HCT116 (cell line): ENCODE results near the gene FRMD4A. TPM values are rescaled to one million over a fixed set of nuclear protein-coding genes. Genes with fewer than 3 reads are reported as not detected.

Experiments used
- ATAC-seq: fragments of 200-7000 bp; cut with Tn5 transposase; 2 replicates; pipeline ENCODE4 v1.9.1; 2020; ENCODE audit warnings: mild to moderate bottlenecking, moderate library complexity
- BruUV-seq: library from RNA; stranded (reverse); fragments of 400-500 nt; replicated peaks from 2 replicates; lab custom pipeline; 2021; lab: Mats Ljungman, UMichigan
- CTCF ChIA-PET: fragments of 300-600 bp; sonication (Branson Sonifier 250); formaldehyde crosslinking; loops from one replicate; lab custom pipeline; 2021; ENCODE audit warnings: antibody characterized with exemption; lab: Charles Lee
- POLR2A ChIA-PET: fragments of 300-600, 350-600 bp; sonication (Branson Sonifier 250); formaldehyde crosslinking; loops from one replicate; lab custom pipeline; 2021; ENCODE audit warnings: antibody characterized with exemption; lab: Charles Lee
- RAD21 ChIA-PET, 2 experiments: fragments of 300-600 bp; sonication (Branson Sonifier 250); formaldehyde crosslinking; loops; one replicate each; lab custom pipeline; 2023; ENCODE audit warnings: low total read pairs in 2 of 2; ENCODE audit not compliant: uncharacterized antibody in 2 of 2, unreplicated experiment in 2 of 2, low non-redundant PET in 1 of 2; lab: Charles Lee
- DNase-seq: peaks from one replicate; pipeline ENCODE4 v3.0.0-alpha.2; 2010; ENCODE audit warnings: low read depth, low spot score
- H2AFZ ChIP-seq: fragments of 200-600 bp; shearing (Covaris generic), sonication (generic); 2 replicates; pipeline ENCODE4 v1.6.1; 2017; ENCODE audit warnings: low read depth, mixed run types, mixed read lengths, antibody characterized with exemption, low read length; ENCODE audit not compliant: poor library complexity, severe bottlenecking
- H3K27ac ChIP-seq: 2 replicates; pipeline ENCODE4 v1.5.1; 2012; ENCODE audit warnings: low read depth, low read length
- H3K27me3 ChIP-seq: fragments of 200-600 bp; sonication (generic); 2 replicates; pipeline ENCODE4 v1.6.1; 2016; ENCODE audit warnings: mixed run types, low read length, mixed read lengths; ENCODE audit not compliant: insufficient read depth
- H3K36me3 ChIP-seq, 2 experiments: fragments of 200-500 bp in 1 of 2; fragments of 200-600 bp in 1 of 2; sonication (Bioruptor generic) in 1 of 2; sonication (generic) in 1 of 2; 2 replicates each; pipeline versions ENCODE4 v1.5.1 to v1.6.1; 2014 to 2016; ENCODE audit warnings: low read length in 2 of 2, inconsistent platforms in 1 of 2, mixed read lengths in 1 of 2, mixed run types in 1 of 2; ENCODE audit not compliant: insufficient read depth in 2 of 2, control insufficient read depth in 1 of 2
- H3K4me1 ChIP-seq, 2 experiments: fragments of 200-600 bp in 1 of 2; sonication (generic) in 1 of 2; 2 replicates each; pipeline versions ENCODE4 v1.5.1 to v1.6.1; 2012 to 2017; ENCODE audit warnings: low read length in 2 of 2, inconsistent platforms in 1 of 2, mild to moderate bottlenecking in 1 of 2, mixed read lengths in 1 of 2, mixed run types in 1 of 2, moderate library complexity in 1 of 2; ENCODE audit not compliant: insufficient read depth in 2 of 2, control insufficient read depth in 1 of 2
- H3K4me2 ChIP-seq: fragments of 200-600 bp; sonication (generic); 2 replicates; pipeline ENCODE4 v1.6.1; 2017; ENCODE audit warnings: mixed run types, low read length, mixed read lengths
- H3K4me3 ChIP-seq, 2 experiments: fragments of 200-600 bp in 1 of 2; sonication (generic) in 1 of 2; replicated peaks in 1 of 2; 2 replicates each; pipeline ENCODE4 v1.5.1; 2011 to 2016; ENCODE audit warnings: low read length in 2 of 2, control low read depth in 1 of 2, low read depth in 1 of 2, mild to moderate bottlenecking in 1 of 2, mixed read lengths in 1 of 2, mixed run types in 1 of 2
- H3K79me2 ChIP-seq: fragments of 200-600 bp; sonication (generic); 2 replicates; pipeline ENCODE4 v1.6.1; 2017; ENCODE audit warnings: mild to moderate bottlenecking, mixed run types, low read length, moderate library complexity, mixed read lengths; ENCODE audit not compliant: insufficient read depth
- H3K9ac ChIP-seq: fragments of 200-600 bp; sonication (generic); 2 replicates; pipeline ENCODE4 v1.6.1; 2016; ENCODE audit warnings: low read length, mixed read lengths
- H3K9me2 ChIP-seq: fragments of 200-600 bp; sonication (generic), shearing (Covaris generic); 2 replicates; pipeline ENCODE4 v1.6.1; 2017; ENCODE audit warnings: mixed run types, mild to moderate bottlenecking, moderate library complexity; ENCODE audit not compliant: insufficient read depth
- H3K9me3 ChIP-seq, 2 experiments: fragments of 200-500 bp in 1 of 2; fragments of 200-600 bp in 1 of 2; sonication (Bioruptor generic) in 1 of 2; sonication (generic) in 1 of 2; 2 replicates each; pipeline ENCODE4 v1.6.1; 2014 to 2017; ENCODE audit warnings: low read length in 2 of 2, mixed read lengths in 2 of 2, inconsistent platforms in 1 of 2, low read depth in 1 of 2, mild to moderate bottlenecking in 1 of 2, mixed run types in 1 of 2, moderate library complexity in 1 of 2; ENCODE audit not compliant: control insufficient read depth in 1 of 2, insufficient read depth in 1 of 2
- H4K20me1 ChIP-seq: fragments of 200-600 bp; sonication (generic), shearing (Covaris generic); 2 replicates; pipeline ENCODE4 v1.6.1; 2017; ENCODE audit warnings: mixed run types, mild to moderate bottlenecking, moderate library complexity; ENCODE audit not compliant: insufficient read depth
- CBX3 ChIP-seq: IDR thresholded peaks from 2 replicates; pipeline ENCODE4 v1.6.1; 2012; ENCODE audit warnings: low read depth
- EGR1 ChIP-seq: IDR thresholded peaks from 2 replicates; pipeline ENCODE4 v1.6.1; 2012; ENCODE audit warnings: low read depth
- ELF1 ChIP-seq: IDR thresholded peaks from 2 replicates; pipeline ENCODE4 v1.6.1; 2012; ENCODE audit warnings: low read depth, borderline replicate concordance
- EZH2 ChIP-seq: fragments of 200-600 bp; sonication (generic); IDR thresholded peaks from 2 replicates; pipeline ENCODE4 v1.6.1; 2017; ENCODE audit warnings: antibody characterized with exemption, mixed run types
- FOSL1 ChIP-seq: IDR thresholded peaks from 2 replicates; pipeline ENCODE4 v1.6.1; 2012; ENCODE audit warnings: low read depth
- JUND ChIP-seq: IDR thresholded peaks from 2 replicates; pipeline ENCODE4 v1.6.1; 2012
- POLR2AphosphoS5 ChIP-seq: IDR thresholded peaks from 2 replicates; pipeline ENCODE4 v1.6.1; 2011; ENCODE audit warnings: mild to moderate bottlenecking, low read depth, low read length, moderate library complexity
- RAD21 ChIP-seq: IDR thresholded peaks from 2 replicates; pipeline ENCODE4 v1.6.1; 2012; ENCODE audit warnings: low read depth, mild to moderate bottlenecking
- SRF ChIP-seq: IDR thresholded peaks from 2 replicates; pipeline ENCODE4 v1.6.1; 2012; ENCODE audit warnings: low read depth
- ZFX ChIP-seq: fragments of 450-650 bp; IDR thresholded peaks from 2 replicates; pipeline ENCODE4 v1.6.1; 2017
- intact Hi-C: fragments of 100-400 bp; cut with micrococcal nuclease; formaldehyde crosslinking; loops from 2 replicates; pipeline ENCODE4 v1.10.0; 2022
- total RNA-seq: library from RNA; stranded (reverse); gene quantifications from one replicate; pipeline ENCODE4 v1.2.1, GENCODE V29; 2021; ENCODE audit not compliant: unreplicated experiment
- TF ChIP-seq, protein P1 (sequence below): IDR thresholded peaks from 2 replicates; pipeline ENCODE4 v1.6.1; 2012
- TF ChIP-seq, protein P2 (sequence below), 3 experiments: fragments of 200-600 bp in 1 of 3; sonication (generic) in 1 of 3; IDR thresholded peaks in 2 of 3; conservative IDR thresholded peaks in 1 of 3; 2 replicates each; pipeline ENCODE4 v1.5.1; 2012 to 2017; ENCODE audit warnings: low read depth in 2 of 3, low read length in 2 of 3, antibody characterized with exemption in 1 of 3, borderline replicate concordance in 1 of 3, control low read depth in 1 of 3, mild to moderate bottlenecking in 1 of 3, mixed read lengths in 1 of 3, mixed run types in 1 of 3, moderate library complexity in 1 of 3; ENCODE audit not compliant: insufficient read depth in 1 of 3
- TF ChIP-seq, protein P3 (sequence below): IDR thresholded peaks from 2 replicates; pipeline ENCODE4 v1.6.1; 2012

The FRMD4A gene
- total RNA-seq, 1 experiment from 2014 or later: 0.20 TPM

DNA sequence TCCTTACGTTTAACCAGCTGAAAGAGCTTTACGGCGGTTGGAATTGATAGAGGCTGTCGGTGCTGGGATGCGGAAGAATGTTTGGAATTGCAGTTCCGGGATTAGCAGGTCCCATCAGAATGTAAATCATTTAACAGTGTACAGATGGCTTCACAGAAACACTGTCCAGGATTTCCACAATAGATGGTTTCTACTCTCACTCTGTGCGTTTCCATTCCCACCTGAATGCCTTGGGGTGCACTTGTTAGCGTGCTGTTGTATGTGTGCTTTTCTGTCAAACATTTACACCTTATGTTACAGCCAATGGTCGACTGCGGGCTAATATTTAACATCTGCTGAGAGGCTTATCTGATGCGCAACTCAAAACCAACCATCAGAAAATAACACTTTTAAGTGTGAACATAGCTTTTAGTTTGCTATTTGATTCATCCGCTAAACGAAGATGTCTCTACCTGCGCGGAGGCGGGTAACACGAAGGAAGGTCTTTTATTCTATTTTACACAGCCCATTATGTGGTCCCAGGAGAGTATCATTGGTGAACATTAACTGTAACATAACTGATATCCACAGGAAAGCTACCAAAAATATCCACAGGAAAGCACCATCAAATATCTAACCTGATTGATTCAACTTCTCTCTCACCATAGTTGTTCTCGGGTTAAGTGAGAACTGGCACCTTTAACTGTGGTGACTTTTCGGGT, 564.9 kb downstream of the FRMD4A start:
- Histone ChIP-seq H3K9me2 (no peaks in the 10 kb centered on the region), H3K4me1 (no peaks in the 10 kb centered on the region), H3K4me2 (no peak overlapping the region), H3K9ac (no peak overlapping the region), H2AFZ (no peak overlapping the region), H3K27ac (no peak overlapping the region), H4K20me1 (no peaks in the 10 kb centered on the region), H3K79me2 (no peaks in the 10 kb centered on the region), H3K4me3 (no peak overlapping the region), H3K36me3 (no peaks in the 10 kb centered on the region), H3K27me3 (no peaks in the 10 kb centered on the region; the same call in 1 of the 2 replicates), H3K9me3 (no peaks in the 10 kb centered on the region)
- ChIA-PET RAD21 (no interaction called here), CTCF (no interaction called here), POLR2A (no interaction called here)
- no TSS peak for BruUV-seq
- DNase-seq: no peak
- intact Hi-C loops: no loop called here
- ATAC-seq: no peak
- no peak for TF ChIP-seq CBX3
- no peak for TF ChIP-seq EGR1
- no peak for TF ChIP-seq EZH2
- TF ChIP-seq, protein P1, sequence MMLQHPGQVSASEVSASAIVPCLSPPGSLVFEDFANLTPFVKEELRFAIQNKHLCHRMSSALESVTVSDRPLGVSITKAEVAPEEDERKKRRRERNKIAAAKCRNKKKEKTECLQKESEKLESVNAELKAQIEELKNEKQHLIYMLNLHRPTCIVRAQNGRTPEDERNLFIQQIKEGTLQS: no peak
- TF ChIP-seq, protein P2, sequence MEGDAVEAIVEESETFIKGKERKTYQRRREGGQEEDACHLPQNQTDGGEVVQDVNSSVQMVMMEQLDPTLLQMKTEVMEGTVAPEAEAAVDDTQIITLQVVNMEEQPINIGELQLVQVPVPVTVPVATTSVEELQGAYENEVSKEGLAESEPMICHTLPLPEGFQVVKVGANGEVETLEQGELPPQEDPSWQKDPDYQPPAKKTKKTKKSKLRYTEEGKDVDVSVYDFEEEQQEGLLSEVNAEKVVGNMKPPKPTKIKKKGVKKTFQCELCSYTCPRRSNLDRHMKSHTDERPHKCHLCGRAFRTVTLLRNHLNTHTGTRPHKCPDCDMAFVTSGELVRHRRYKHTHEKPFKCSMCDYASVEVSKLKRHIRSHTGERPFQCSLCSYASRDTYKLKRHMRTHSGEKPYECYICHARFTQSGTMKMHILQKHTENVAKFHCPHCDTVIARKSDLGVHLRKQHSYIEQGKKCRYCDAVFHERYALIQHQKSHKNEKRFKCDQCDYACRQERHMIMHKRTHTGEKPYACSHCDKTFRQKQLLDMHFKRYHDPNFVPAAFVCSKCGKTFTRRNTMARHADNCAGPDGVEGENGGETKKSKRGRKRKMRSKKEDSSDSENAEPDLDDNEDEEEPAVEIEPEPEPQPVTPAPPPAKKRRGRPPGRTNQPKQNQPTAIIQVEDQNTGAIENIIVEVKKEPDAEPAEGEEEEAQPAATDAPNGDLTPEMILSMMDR (IDR thresholded peaks at IDR 0.05 in 2 of 3, conservative IDR thresholded peaks at IDR 0.05 in 1 of 3; ENCODE audit: borderline replicate concordance in 1 of 3, insufficient read depth in 1 of 3, low read depth in 2 of 3, low read length in 2 of 3): no peak
- TF ChIP-seq SRF: no peak
- TF ChIP-seq ZFX: no peak
- TF ChIP-seq, protein P3, sequence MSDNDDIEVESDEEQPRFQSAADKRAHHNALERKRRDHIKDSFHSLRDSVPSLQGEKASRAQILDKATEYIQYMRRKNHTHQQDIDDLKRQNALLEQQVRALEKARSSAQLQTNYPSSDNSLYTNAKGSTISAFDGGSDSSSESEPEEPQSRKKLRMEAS: no peak
- TF ChIP-seq ELF1: no peak
- no peak for TF ChIP-seq RAD21
- TF ChIP-seq JUND: no peak
- TF ChIP-seq POLR2AphosphoS5: no peak
- no peak for TF ChIP-seq FOSL1
